H1 (cell line): ENCODE data around the gene ALOX5.

Experiments
- CHD2 ChIP-seq: IDR thresholded peaks from 2 replicates; pipeline ENCODE4 v1.6.1; 2012; ENCODE audit warnings: low read length, improper control_type of control experiment
- CTBP2 ChIP-seq: IDR thresholded peaks from 2 replicates; pipeline ENCODE4 v1.7.0; 2011; ENCODE audit warnings: borderline replicate concordance, mild to moderate bottlenecking, moderate library complexity, mixed read lengths, low read length; ENCODE audit not compliant: insufficient read depth, insufficient read length
- CTCF ChIP-seq, 3 experiments: IDR thresholded peaks; 1 replicate in 2 of 3; 2 replicates in 1 of 3; pipeline versions ENCODE4 v1.5.1 to v1.6.1; 2011; ENCODE audit warnings: low read length in 3 of 3, mild to moderate bottlenecking in 3 of 3, inconsistent platforms in 2 of 3, low read depth in 1 of 3, moderate library complexity in 1 of 3; ENCODE audit not compliant: insufficient read depth in 1 of 3; ENCODE audit errors: control extremely low read depth in 1 of 3
- EZH2 ChIP-seq: fragments of 200-600 bp; sonication (generic); IDR thresholded peaks from 2 replicates; pipeline ENCODE4 v1.7.1; 2012; ENCODE audit warnings: low read depth, mild to moderate bottlenecking, moderate library complexity, low read length, inconsistent platforms; ENCODE audit not compliant: severe bottlenecking
- GABPA ChIP-seq: IDR thresholded peaks from 2 replicates; pipeline ENCODE4 v1.6.1; 2011; ENCODE audit warnings: mild to moderate bottlenecking, low read length, moderate library complexity, borderline replicate concordance; ENCODE audit not compliant: insufficient read depth
- JUN ChIP-seq: IDR thresholded peaks from 2 replicates; pipeline ENCODE4 v1.6.1; 2011; ENCODE audit warnings: low read depth, mild to moderate bottlenecking, improper control_type of control experiment, low read length
- KDM5A ChIP-seq: fragments of 200-600 bp; IDR thresholded peaks from 2 replicates; pipeline ENCODE4 v1.7.1; 2012; ENCODE audit warnings: mild to moderate bottlenecking, low read length, inconsistent platforms, mixed read lengths
- MAX ChIP-seq: IDR thresholded peaks from 2 replicates; pipeline ENCODE4 v1.6.1; 2012; ENCODE audit warnings: inconsistent platforms
- POLR2A ChIP-seq, 2 experiments: IDR thresholded peaks; 1 replicate in 1 of 2; 2 replicates in 1 of 2; pipeline ENCODE4 v1.6.1; 2011; ENCODE audit warnings: low read depth in 2 of 2, low read length in 2 of 2, mild to moderate bottlenecking in 2 of 2; ENCODE audit errors: control extremely low read depth in 1 of 2
- RNF2 ChIP-seq: fragments of 200-900, 300-1000 bp; sonication (generic); IDR thresholded peaks from 2 replicates; pipeline ENCODE4 v1.7.1; 2016; ENCODE audit warnings: borderline replicate concordance, low read depth, mild to moderate bottlenecking, antibody characterized with exemption, low read length; ENCODE audit not compliant: poor library complexity, severe bottlenecking; ENCODE audit errors: missing control alignments
- TBP ChIP-seq: IDR thresholded peaks from 2 replicates; pipeline ENCODE4 v1.6.1; 2011; ENCODE audit warnings: low read depth, low read length, improper control_type of control experiment

DNA sequence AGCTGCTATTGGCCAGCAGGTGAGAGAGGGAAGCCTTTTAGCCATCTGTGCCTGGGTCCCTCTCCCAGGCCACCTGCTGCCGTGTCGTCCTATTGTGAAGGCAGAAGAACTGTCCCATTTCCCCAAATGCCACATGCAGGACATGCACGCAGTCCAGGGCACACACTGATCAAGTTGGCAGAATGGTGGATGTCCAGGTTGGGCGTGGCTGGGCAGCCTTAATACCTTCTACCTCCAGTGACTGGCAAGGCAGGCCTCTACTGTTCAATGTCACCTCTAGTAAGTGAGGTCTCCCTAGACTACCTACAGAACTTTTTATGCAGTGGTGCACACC lies 37.6 kb downstream of the ALOX5 start:
- no peak for TF ChIP-seq CTCF (IDR thresholded peaks at IDR 0.05; ENCODE audit: control extremely low read depth in 1 of 3, insufficient read depth in 1 of 3, low read depth in 1 of 3, low read length in 3 of 3)
- no peak for TF ChIP-seq RNF2
- no peak for TF ChIP-seq KDM5A
- no peak for TF ChIP-seq MAX
- no peak for TF ChIP-seq JUN
- TF ChIP-seq CHD2, result no peak
- TF ChIP-seq GABPA, result no peak
- no peak for TF ChIP-seq EZH2
- TF ChIP-seq POLR2A (IDR thresholded peaks at IDR 0.05; ENCODE audit: control extremely low read depth in 1 of 2, low read depth in 2 of 2, low read length in 2 of 2), result no peak
- TF ChIP-seq CTBP2, result no peak
- no peak for TF ChIP-seq TBP
